ENCODE data around the gene HDX. TPM values are rescaled to one million over a fixed set of nuclear protein-coding genes. Genes with fewer than 3 reads are reported as not detected.

HDX gene
- total and polyA plus RNA-seq, 2 donors (not counting 1 experiment from before 2014, with no cell fraction given), result 4.5 to 4.8 TPM

DNA sequence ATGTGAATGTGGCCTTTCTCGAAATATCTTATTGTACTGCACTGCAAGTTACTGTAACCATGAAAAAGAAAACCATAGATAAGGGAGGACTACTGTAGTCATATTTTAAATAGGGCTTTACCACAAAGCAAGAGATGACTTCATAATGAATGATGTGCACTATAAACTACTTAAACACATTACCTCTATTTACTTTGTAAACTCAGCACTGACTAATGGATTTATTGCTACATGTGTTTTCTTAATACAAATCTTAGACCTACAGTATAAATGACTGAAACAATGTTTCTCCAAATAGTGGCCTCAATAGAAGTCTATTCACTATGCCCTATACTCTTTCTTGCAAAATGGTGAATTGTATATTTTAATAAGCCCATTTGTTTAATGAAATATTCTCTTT is 61.1 kb downstream of the HDX start:
- no peak overlapping the region for H3K27ac ChIP-seq (ENCODE audit: insufficient read depth, low read length)
- H3K4me1 ChIP-seq (ENCODE audit: control insufficient read depth, extremely low read depth, insufficient read depth, low read length), result no peaks in the 10 kb centered on the region
- TF ChIP-seq, protein P1, sequence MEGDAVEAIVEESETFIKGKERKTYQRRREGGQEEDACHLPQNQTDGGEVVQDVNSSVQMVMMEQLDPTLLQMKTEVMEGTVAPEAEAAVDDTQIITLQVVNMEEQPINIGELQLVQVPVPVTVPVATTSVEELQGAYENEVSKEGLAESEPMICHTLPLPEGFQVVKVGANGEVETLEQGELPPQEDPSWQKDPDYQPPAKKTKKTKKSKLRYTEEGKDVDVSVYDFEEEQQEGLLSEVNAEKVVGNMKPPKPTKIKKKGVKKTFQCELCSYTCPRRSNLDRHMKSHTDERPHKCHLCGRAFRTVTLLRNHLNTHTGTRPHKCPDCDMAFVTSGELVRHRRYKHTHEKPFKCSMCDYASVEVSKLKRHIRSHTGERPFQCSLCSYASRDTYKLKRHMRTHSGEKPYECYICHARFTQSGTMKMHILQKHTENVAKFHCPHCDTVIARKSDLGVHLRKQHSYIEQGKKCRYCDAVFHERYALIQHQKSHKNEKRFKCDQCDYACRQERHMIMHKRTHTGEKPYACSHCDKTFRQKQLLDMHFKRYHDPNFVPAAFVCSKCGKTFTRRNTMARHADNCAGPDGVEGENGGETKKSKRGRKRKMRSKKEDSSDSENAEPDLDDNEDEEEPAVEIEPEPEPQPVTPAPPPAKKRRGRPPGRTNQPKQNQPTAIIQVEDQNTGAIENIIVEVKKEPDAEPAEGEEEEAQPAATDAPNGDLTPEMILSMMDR (conservative IDR thresholded peaks at IDR 0.05 in 1 of 2, IDR thresholded peaks at IDR 0.05 in 1 of 2; ENCODE audit: low read depth in 1 of 2, low read length in 2 of 2), result no peak
- no peak for TF ChIP-seq EZH2 (IDR thresholded peaks at IDR 0.05; ENCODE audit: low read length, missing control alignments)
- DNase-seq (ENCODE audit: low read depth in 2 of 2), result peak; percentile 53 to 58
- no peaks in the 10 kb centered on the region for H4K20me1 ChIP-seq (ENCODE audit: control insufficient read depth, extremely low read depth, insufficient read depth, low read length)
- no peaks in the 10 kb centered on the region for H3K36me3 ChIP-seq (ENCODE audit: control insufficient read depth, insufficient read depth, low read length)
- no peaks in the 10 kb centered on the region for H3K79me2 ChIP-seq (ENCODE audit: control insufficient read depth, insufficient read depth, low read length)
- H3K27me3 ChIP-seq (ENCODE audit: control insufficient read depth, insufficient read depth, low read length), result no peaks in the 10 kb centered on the region
- H3K4me3 ChIP-seq (replicated peaks in 1 of 4; ENCODE audit: control extremely low read depth in 1 of 4, insufficient read depth in 1 of 4, low read depth in 3 of 4, low read length in 4 of 4), result no peak overlapping the region
- no peaks in the 10 kb centered on the region for H3K9me3 ChIP-seq (ENCODE audit: control insufficient read depth, insufficient read depth, low read depth, low read length)
- no peak overlapping the region for H2AFZ ChIP-seq (ENCODE audit: low read length)
- H3K9ac ChIP-seq (ENCODE audit: insufficient read depth, low read length), result no peak overlapping the region
- no peak overlapping the region for H3K4me2 ChIP-seq (ENCODE audit: extremely low read depth, insufficient read depth, low read length)

DNA sequence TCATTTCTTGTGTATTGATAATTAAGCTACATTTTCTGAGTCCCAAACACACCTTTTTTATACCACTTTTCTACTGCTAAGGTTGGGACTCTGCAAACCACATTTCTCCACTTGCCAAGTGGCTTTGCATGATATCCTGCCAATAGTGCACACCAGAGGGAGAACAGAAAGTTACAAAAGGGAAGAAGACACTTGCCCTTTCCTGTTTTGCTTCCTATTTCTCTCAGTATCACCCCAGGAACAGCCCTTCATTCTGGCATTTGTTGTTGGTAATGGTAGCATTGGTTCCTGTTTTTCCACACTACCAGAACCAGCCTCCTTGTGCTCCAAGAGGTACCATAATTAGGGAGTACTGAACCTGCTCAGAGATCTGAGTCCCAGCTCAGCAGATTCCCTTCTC is 87.1 kb downstream of the HDX start:
- no peak overlapping the region for H3K9ac ChIP-seq (ENCODE audit: insufficient read depth, low read length)
- no peaks in the 10 kb centered on the region for H3K4me1 ChIP-seq (ENCODE audit: control insufficient read depth, extremely low read depth, insufficient read depth, low read length)
- H3K9me3 ChIP-seq (ENCODE audit: control insufficient read depth, insufficient read depth, low read depth, low read length), result no peaks in the 10 kb centered on the region
- H3K27ac ChIP-seq (ENCODE audit: insufficient read depth, low read length), result no peak overlapping the region
- H3K27me3 ChIP-seq (ENCODE audit: control insufficient read depth, insufficient read depth, low read length), result no peaks in the 10 kb centered on the region
- H3K36me3 ChIP-seq (ENCODE audit: control insufficient read depth, insufficient read depth, low read length), result no peaks in the 10 kb centered on the region
- H3K4me2 ChIP-seq (ENCODE audit: extremely low read depth, insufficient read depth, low read length), result no peak overlapping the region
- H4K20me1 ChIP-seq (ENCODE audit: control insufficient read depth, extremely low read depth, insufficient read depth, low read length), result no peaks in the 10 kb centered on the region
- H3K4me3 ChIP-seq (replicated peaks in 1 of 4; ENCODE audit: control extremely low read depth in 1 of 4, insufficient read depth in 1 of 4, low read depth in 3 of 4, low read length in 4 of 4), result no peak overlapping the region
- no peak overlapping the region for H2AFZ ChIP-seq (ENCODE audit: low read length)
- DNase-seq (ENCODE audit: low read depth in 2 of 2), result no peak
- TF ChIP-seq EZH2 (IDR thresholded peaks at IDR 0.05; ENCODE audit: low read length, missing control alignments), result no peak
- TF ChIP-seq, protein P1 (conservative IDR thresholded peaks at IDR 0.05 in 1 of 2, IDR thresholded peaks at IDR 0.05 in 1 of 2; ENCODE audit: low read depth in 1 of 2, low read length in 2 of 2), result no peak
- H3K79me2 ChIP-seq (ENCODE audit: control insufficient read depth, insufficient read depth, low read length), result no peaks in the 10 kb centered on the region

DNA sequence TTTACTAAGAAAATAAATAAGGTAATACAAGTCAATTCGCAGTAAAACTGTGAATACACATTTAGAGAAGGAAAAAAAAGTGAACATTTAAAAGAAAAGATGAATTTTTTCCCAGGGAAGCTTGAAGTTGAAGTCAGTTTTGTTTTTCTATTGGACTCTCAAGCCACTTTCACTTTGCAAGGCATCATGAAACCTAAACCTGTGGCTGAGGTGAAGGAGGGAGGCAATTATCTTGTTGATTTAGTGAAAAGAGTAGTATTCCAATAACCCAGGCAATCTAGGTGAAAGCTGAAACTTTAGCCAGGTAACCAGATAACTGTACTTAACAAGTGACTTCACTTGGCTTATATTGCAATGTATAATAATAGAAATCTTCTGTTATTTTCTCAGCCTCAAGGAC is 138.6 kb downstream of the HDX start:
- H3K4me3 ChIP-seq (replicated peaks in 1 of 4; ENCODE audit: control extremely low read depth in 1 of 4, insufficient read depth in 1 of 4, low read depth in 3 of 4, low read length in 4 of 4), result peak overlapping the region in 3 of 4 experiments; percentile 11 to 36 (median 36)
- no peaks in the 10 kb centered on the region for H3K4me1 ChIP-seq (ENCODE audit: control insufficient read depth, extremely low read depth, insufficient read depth, low read length)
- no peak overlapping the region for H3K9ac ChIP-seq (ENCODE audit: insufficient read depth, low read length)
- no peaks in the 10 kb centered on the region for H3K27me3 ChIP-seq (ENCODE audit: control insufficient read depth, insufficient read depth, low read length)
- H3K79me2 ChIP-seq (ENCODE audit: control insufficient read depth, insufficient read depth, low read length), result no peaks in the 10 kb centered on the region
- no peaks in the 10 kb centered on the region for H3K36me3 ChIP-seq (ENCODE audit: control insufficient read depth, insufficient read depth, low read length)
- TF ChIP-seq, protein P1 (conservative IDR thresholded peaks at IDR 0.05 in 1 of 2, IDR thresholded peaks at IDR 0.05 in 1 of 2; ENCODE audit: low read depth in 1 of 2, low read length in 2 of 2), result no peak
- no peak for TF ChIP-seq EZH2 (IDR thresholded peaks at IDR 0.05; ENCODE audit: low read length, missing control alignments)
- peak overlapping the region; percentile 78 for H3K4me2 ChIP-seq (ENCODE audit: extremely low read depth, insufficient read depth, low read length)
- no peak overlapping the region for H2AFZ ChIP-seq (ENCODE audit: low read length)
- DNase-seq (ENCODE audit: low read depth in 2 of 2), result peak in 1 of 2 donors; percentile 14
- H4K20me1 ChIP-seq (ENCODE audit: control insufficient read depth, extremely low read depth, insufficient read depth, low read length), result no peaks in the 10 kb centered on the region
- H3K9me3 ChIP-seq (ENCODE audit: control insufficient read depth, insufficient read depth, low read depth, low read length), result no peaks in the 10 kb centered on the region
- H3K27ac ChIP-seq (ENCODE audit: insufficient read depth, low read length), result no peak overlapping the region
